ENCODE results near the gene TBC1D1. TPM values are rescaled to one million over a fixed set of nuclear protein-coding genes. Genes with fewer than 3 reads are reported as not detected.

Gene TBC1D1
- total RNA-seq, 2 experiments from 2014 or later: 40.7 to 46.5 TPM

- peaks cover 3% of the 10 kb centered on the region for H3K4me1 ChIP-seq (ENCODE audit: insufficient read depth, low read length)
- POLR2A ChIA-PET: no interaction called here
- DNase-seq: no peak
- H3K4me1 Mint-ChIP-seq (ENCODE audit: low read depth): peaks cover 60% of the 10 kb centered on the region
- H3K27ac ChIP-seq (ENCODE audit: low read depth in 1 of 2, low read length in 2 of 2): no peak overlapping the region
- CTCF ChIA-PET: interaction anchor here (0.8 kb wide), 1 partner anchor 18 kb away, joined by 3 read pairs; no protein-coding TSS in a partner anchor
- H3K36me3 Mint-ChIP-seq (ENCODE audit: low read depth): peaks cover 34% of the 10 kb centered on the region
- H3K27ac Mint-ChIP-seq: no peak overlapping the region
- intact Hi-C loops (cut with DNase I, micrococcal nuclease): no loop called here
- no peaks in the 10 kb centered on the region for H3K9me3 Mint-ChIP-seq
- ATAC-seq (ENCODE audit: poor library complexity): no peak
- H3K36me3 ChIP-seq (ENCODE audit: insufficient read depth, low read length): peaks cover 15% of the 10 kb centered on the region
- H3K4me3 ChIP-seq (ENCODE audit: low read length): no peak overlapping the region
- no peak overlapping the region for H3K4me3 Mint-ChIP-seq
- no peaks in the 10 kb centered on the region for H3K27me3 Mint-ChIP-seq
- TF ChIP-seq, protein P1, sequence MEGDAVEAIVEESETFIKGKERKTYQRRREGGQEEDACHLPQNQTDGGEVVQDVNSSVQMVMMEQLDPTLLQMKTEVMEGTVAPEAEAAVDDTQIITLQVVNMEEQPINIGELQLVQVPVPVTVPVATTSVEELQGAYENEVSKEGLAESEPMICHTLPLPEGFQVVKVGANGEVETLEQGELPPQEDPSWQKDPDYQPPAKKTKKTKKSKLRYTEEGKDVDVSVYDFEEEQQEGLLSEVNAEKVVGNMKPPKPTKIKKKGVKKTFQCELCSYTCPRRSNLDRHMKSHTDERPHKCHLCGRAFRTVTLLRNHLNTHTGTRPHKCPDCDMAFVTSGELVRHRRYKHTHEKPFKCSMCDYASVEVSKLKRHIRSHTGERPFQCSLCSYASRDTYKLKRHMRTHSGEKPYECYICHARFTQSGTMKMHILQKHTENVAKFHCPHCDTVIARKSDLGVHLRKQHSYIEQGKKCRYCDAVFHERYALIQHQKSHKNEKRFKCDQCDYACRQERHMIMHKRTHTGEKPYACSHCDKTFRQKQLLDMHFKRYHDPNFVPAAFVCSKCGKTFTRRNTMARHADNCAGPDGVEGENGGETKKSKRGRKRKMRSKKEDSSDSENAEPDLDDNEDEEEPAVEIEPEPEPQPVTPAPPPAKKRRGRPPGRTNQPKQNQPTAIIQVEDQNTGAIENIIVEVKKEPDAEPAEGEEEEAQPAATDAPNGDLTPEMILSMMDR (IDR thresholded peaks at IDR 0.05): no peak
- no peaks in the 10 kb centered on the region for H3K27me3 ChIP-seq (ENCODE audit: control insufficient read depth in 1 of 2, insufficient read depth in 2 of 2, low read length in 2 of 2)
- H3K9me3 ChIP-seq (ENCODE audit: control insufficient read depth in 1 of 2, insufficient read depth in 1 of 2, low read length in 2 of 2): no peaks in the 10 kb centered on the region
Measured at GRCh38 chr4:37909332-37910090, 18.6 kb downstream of the TBC1D1 start.

DNA sequence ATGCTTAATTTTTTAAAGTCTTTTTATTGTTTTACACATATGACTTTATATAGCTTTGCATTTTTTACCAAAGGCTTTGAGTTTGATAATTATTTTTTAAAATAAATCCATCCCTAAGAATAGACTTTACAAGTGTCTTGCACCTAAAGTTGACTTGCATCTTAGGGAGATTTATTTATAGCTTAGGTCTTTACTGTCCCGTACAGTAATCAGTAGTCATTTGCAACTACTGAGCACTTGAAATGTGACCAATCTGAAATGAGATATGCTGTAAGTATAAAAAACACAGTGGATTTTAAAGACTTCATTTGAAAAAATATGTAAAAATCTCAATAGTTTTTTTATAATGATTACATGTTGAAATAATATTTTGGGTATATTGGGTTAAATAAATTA lies 19.2 kb downstream of the TBC1D1 start:
- peaks cover 3% of the 10 kb centered on the region for H3K4me1 ChIP-seq (ENCODE audit: insufficient read depth, low read length)
- H3K36me3 Mint-ChIP-seq (ENCODE audit: low read depth): peaks cover 29% of the 10 kb centered on the region
- ChIA-PET CTCF (no interaction called here), POLR2A (no interaction called here)
- H3K4me1 Mint-ChIP-seq (ENCODE audit: low read depth): peaks cover 55% of the 10 kb centered on the region
- H3K27me3 ChIP-seq (ENCODE audit: control insufficient read depth in 1 of 2, insufficient read depth in 2 of 2, low read length in 2 of 2): no peaks in the 10 kb centered on the region
- no peak overlapping the region for H3K27ac ChIP-seq (ENCODE audit: low read depth in 1 of 2, low read length in 2 of 2)
- no peaks in the 10 kb centered on the region for H3K9me3 Mint-ChIP-seq
- no peak overlapping the region for H3K4me3 ChIP-seq (ENCODE audit: low read length)
- no peaks in the 10 kb centered on the region for H3K27me3 Mint-ChIP-seq
- H3K9me3 ChIP-seq (ENCODE audit: control insufficient read depth in 1 of 2, insufficient read depth in 1 of 2, low read length in 2 of 2): no peaks in the 10 kb centered on the region
- H3K36me3 ChIP-seq (ENCODE audit: insufficient read depth, low read length): peaks cover 11% of the 10 kb centered on the region
- DNase-seq: no peak
- no peak overlapping the region for H3K4me3 Mint-ChIP-seq
- no peak overlapping the region for H3K27ac Mint-ChIP-seq
- TF ChIP-seq, protein P1 (IDR thresholded peaks at IDR 0.05): no peak
- intact Hi-C loops (cut with DNase I, micrococcal nuclease): no loop called here
- ATAC-seq (ENCODE audit: poor library complexity): no peak

DNA sequence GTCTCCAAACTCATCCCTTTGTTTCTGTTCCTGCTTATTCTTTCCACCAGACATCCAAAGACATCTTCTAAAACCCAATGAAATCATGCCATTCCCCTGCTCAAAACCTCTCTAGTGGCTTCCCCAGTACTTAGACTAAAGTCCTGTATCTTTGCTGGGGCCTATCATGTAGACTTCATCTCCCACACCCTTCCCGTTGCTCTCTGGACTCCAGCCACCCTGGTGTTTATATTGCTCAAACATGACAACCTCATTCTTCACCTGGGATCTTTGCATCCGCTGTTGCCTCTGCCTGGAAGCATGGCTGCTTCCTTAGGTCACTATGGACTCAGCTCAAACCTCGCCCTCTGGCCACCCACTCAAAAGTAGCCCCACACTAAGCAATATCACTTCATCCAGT lies 23.7 kb downstream of the TBC1D1 start:
- Mint-ChIP-seq H3K4me3 (no peak overlapping the region), H3K27me3 (no peaks in the 10 kb centered on the region), H3K36me3 (ENCODE audit: low read depth) (no peaks in the 10 kb centered on the region), H3K9me3 (no peaks in the 10 kb centered on the region), H3K4me1 (ENCODE audit: low read depth) (peaks cover 22% of the 10 kb centered on the region), H3K27ac (no peak overlapping the region)
- Histone ChIP-seq H3K9me3 (ENCODE audit: control insufficient read depth in 1 of 2, insufficient read depth in 1 of 2, low read length in 2 of 2) (no peaks in the 10 kb centered on the region), H3K36me3 (ENCODE audit: insufficient read depth, low read length) (no peaks in the 10 kb centered on the region), H3K4me1 (ENCODE audit: insufficient read depth, low read length) (no peaks in the 10 kb centered on the region), H3K4me3 (ENCODE audit: low read length) (no peak overlapping the region), H3K27me3 (ENCODE audit: control insufficient read depth in 1 of 2, insufficient read depth in 2 of 2, low read length in 2 of 2) (no peaks in the 10 kb centered on the region), H3K27ac (ENCODE audit: low read depth in 1 of 2, low read length in 2 of 2) (no peak overlapping the region)
- ChIA-PET CTCF (interaction anchor here (0.6 kb wide), 1 partner anchor 70 kb away, joined by 3 read pairs; no protein-coding TSS in a partner anchor), POLR2A (interaction anchor here (0.7 kb wide), 1 partner anchor 108 kb away, joined by 3 read pairs; no protein-coding TSS in a partner anchor)
- no peak for ATAC-seq (ENCODE audit: poor library complexity)
- intact Hi-C loops (cut with DNase I, micrococcal nuclease): no loop called here
- DNase-seq: no peak
- TF ChIP-seq, protein P1 (IDR thresholded peaks at IDR 0.05): no peak

Data from CD4-positive, alpha-beta T cell (primary cell).